HG03025 (cell line): ENCODE data around the gene TCP11L2.

Experiments
- ATAC-seq: cut with Tn5 transposase; IDR thresholded peaks from one replicate; pipeline ENCODE4 v1.9.1; 2021; ENCODE audit warnings: mild to moderate bottlenecking, moderate library complexity; ENCODE audit not compliant: unreplicated experiment, low FRiP score

The TCP11L2 gene

GRCh38 chr12:106386813-106387535 lies 84.4 kb downstream of the TCP11L2 start:
- ATAC-seq: no peak

DNA sequence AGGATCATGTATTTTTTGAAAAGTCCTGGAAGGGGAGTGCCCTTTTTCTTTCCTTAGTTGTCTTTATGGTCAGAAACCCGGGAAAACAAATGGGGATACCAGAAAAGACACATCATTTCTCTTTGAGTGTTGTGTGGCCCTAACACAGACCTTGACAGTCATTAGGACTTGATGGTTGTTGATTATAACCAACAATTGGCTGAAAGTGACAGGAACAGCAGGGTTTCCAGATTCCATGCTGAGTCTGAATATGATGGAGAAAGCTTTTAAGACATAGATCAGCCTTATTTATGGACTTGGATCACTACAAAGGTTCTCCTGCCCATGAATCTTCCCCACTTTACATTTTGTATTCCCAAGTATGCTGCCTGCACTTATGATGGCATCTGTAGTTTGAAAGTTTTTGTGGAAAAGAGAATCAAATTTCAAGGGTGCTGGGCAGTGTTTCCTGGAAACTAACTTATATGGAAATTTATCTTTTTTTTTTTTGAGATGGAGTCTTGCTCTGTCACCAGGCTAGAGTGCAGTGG lies 85.4 kb downstream of the TCP11L2 start:
- no peak for ATAC-seq

- no peak for ATAC-seq
These were observed 86.6 kb downstream of the TCP11L2 start for GRCh38 chr12:106389151-106389550.

- ATAC-seq: no peak
These were observed 90.2 kb downstream of the TCP11L2 start for GRCh38 chr12:106392759-106393158.
